GM21723 (cell line): ENCODE results near the gene RAB4A.
"Not testable (repeated sequence)": the region's sequence is repeated elsewhere in the genome, so short reads cannot be mapped to it uniquely, and the experiment has no call there.

ENCODE experiments used
- ATAC-seq: cut with Tn5 transposase; IDR thresholded peaks from one replicate; pipeline ENCODE4 v1.9.1; 2021; ENCODE audit warnings: mild to moderate bottlenecking, moderate library complexity; ENCODE audit not compliant: unreplicated experiment

RAB4A gene

DNA sequence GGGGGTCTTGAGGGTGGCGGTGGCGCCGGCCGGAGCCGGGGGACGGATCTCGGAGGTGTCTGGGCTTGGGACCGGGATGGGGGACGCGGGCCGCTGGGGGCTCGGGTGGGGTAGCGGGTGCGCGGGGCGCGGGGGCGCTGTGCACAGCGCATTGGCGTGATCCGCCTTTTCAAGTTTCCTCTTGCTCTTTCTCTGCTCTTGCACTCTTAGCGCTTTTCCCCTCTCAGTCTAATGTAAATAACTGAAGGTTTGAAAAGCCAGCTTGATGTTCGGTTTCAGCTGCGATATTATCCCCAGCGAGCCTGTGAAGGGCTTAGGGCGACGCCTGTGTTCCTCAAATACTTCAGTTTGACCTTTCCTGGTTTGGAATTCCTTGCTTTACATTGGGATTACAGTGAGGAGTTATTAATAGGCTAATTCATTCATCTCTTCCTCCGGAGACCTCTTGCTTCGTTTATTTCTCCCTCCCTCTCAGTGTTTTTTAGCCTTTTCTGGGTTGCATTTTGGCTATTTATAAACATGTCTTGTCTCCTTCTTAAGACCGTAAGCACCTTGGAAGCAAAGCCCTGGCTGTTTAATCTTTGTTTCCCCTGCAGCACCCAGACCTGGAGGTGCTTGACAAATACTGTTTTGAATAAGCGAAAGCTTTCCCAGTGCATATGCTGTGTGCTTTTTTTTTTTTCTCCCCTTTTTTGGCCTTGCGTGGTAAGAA lies 693 bp downstream of the RAB4A start:
- ATAC-seq = peak; percentile 61

DNA sequence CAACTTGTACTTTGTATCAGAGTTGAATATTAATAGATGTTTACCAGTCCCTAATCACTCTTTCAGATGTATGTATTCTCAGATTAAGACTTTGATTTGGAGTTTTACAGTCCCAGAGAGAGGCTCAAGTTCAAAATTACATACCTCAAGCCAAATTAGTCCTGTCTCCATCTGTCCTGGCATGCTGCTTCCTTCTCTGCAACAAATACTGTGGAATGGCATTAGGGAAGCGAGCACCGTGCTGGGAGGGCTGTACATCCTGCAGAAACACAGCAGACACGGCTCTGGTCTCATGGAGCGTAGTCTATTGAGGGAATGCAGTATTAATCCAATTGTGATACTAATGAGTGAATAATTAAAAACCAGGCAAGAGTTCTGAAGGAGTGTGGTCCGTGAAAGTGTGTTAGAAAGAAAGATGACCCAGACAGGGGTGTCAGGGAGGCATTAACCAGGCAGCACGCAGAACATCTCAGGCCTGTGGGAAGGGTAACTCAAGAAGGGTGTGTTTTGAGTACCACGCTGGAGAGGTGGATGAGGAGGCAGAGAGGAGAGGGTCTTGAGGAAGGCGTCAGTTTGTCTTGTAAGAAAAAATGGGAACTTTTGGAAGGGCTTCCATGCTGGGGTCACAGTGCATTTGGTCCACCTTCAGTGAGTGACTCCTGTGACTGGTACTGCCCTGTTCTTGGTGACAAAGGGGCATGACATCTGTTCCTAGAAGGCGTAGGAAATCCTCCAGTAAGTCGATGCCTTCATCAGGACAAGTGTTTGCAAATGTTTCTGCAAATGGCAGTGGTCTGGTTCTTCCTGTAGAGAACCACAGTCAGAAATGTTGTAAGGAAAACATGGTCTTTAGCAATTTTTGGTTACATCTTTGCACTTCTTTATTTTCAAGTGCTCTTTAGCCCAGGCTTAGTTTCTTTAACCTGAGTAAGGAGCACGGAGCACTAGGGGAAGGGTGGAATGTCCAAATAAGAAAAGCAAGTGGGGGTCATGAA lies 1.6 kb downstream of the RAB4A start:
- ATAC-seq = no peak

DNA sequence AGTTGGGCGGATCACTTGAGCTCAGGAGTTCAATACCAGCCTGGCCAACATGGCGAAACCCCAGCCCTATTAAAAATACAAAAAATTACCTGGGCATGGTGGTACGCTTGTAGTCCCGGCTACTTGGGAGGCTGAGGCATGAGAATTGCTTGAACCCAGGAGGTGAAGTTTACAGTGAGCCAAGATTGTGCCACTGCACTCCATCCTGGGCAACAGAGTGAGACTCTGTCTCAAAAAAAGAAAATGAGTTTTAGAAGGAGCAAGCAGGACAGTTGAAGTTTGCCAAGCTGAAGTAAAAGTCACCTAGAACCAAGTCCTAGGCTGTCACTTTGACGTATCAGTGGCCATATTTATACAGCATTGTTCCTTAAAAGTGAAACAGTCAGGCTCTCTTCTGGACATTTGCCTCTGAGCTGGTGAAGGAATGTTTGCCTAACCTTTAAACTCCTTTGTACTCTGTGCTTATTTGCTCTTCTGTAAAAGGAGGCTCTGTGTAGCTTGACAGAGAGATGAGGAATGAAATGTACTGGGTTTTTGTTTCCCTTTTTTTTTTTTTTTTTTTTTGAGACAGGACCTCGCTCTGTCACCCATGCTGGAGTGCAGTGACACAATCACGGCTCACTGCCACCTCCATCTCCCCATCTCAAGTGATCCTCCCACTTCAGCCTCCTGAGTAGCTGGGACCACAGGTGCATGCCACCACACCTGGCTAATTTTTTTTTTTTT lies 2.8 kb downstream of the RAB4A start:
- ATAC-seq = no peak

DNA sequence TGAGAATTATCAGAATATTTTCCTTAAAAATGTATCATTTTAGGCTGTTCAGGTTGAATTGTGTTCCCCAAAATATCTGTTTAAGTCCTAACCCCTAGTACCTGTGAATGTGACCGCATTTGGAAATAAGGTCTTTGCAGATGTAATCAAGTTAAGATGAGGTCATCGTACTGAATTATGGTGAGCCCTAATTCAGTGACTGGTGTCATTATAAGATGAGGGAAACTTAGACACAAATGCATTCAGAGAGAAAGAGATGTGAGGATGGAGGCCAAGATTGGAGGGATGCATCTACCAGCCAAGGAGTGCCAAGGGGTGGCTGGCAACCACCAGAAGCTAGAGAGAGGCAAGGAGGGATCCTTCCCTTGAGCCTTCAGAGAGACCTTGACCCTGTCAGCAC lies 4.1 kb downstream of the RAB4A start:
- ATAC-seq = no peak

DNA sequence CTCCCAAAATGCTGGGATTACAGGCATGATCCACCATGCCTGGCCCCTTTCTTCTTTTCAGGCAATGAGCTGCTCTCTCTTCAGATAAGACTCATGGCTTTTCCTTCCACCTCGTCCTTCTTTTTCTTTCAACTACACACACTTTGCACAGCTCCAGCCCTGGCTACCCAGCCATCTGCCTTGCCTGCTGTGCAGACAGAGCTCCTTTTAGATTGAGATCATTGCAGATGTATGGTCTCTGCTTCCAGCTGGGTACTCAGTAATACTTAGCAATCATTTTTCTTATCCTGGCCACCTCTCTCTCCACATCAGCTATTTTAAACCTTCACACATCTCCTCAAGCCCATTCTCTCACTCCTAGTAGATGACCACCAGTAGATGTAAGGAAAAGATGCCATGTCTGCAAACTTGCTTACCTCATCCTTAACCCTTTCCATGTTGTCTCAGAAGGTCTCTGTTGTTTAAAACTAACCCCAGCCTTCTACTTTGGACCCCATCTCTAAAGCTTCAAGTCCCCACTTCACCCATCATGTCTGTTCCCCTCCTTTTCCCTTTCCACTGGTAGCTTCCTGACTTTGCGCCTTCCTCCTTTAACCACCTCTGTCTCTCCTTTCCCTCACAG lies 7.3 kb downstream of the RAB4A start:
- no peak for ATAC-seq

DNA sequence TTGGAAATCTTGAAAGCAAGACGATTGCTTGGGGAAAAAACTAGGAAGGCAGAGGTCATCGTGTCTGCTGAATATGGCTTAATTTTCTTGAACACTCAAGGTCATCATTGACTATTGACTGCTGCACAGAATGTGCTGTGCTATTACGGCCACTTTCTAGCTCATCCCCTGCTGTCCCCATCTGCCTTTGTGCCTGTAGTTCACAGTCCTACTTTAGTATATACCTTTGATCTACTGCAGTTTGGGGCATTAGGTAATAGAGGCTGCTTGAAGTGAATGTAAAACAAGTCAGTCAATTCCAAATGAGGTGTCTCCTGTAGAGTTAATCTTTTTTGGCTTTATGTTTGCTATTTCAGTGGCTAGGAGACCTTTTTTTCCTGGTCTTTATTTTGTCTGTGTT lies 8.3 kb downstream of the RAB4A start:
- no peak for ATAC-seq

DNA sequence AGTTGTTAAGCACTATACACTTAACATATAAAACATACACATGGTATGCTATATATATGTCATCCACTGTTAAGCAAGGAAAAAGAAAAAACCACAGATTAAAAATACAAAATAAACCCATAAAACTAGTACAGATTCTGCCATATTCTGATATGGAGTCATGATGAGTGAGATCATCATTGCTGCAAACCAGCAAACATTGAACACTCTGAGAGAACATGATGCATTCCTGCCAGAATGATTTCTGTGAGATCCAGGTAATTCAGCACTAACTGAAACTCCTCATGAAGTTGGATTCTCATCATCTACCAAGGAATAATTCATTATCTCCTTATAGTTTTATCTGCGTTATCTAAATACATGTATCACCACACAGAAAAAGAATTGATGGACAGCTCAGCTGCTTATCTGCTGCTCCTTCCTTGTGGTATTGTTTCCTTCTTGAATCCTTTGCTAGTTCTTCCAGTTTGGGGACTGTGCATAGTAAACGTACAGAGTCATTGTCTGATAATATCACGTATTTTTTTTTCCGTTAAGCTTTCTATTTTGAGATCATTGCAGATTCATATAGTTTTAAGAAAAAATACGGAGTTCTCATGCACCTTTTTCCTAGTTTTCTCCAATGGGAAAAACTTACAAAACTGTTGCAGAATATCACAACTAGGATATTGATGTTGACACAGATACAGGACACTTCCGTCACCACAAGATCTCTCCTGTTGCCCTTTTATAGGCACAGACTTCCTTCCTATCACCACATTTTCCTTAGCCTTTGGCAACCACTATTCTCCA lies 9.3 kb downstream of the RAB4A start:
- no peak for ATAC-seq

DNA sequence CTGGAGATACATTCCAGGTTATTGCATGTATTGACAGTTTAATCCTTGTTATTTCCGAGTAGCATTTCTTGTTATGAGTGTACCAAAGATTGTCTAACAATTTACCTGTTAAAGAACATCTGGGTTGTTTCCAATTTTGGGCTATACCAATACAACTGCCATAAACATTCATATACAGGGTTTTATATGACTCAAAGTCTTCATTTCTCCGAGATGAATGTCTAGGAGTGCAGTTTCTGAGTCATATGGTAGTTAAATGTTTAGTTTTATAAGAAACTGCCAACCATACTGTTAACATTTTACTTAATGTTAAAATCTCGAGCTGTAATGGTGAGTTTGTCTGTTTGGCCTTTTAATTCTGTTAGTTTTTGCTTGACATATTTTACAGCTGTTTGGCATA lies 10.0 kb downstream of the RAB4A start:
- ATAC-seq = no peak

DNA sequence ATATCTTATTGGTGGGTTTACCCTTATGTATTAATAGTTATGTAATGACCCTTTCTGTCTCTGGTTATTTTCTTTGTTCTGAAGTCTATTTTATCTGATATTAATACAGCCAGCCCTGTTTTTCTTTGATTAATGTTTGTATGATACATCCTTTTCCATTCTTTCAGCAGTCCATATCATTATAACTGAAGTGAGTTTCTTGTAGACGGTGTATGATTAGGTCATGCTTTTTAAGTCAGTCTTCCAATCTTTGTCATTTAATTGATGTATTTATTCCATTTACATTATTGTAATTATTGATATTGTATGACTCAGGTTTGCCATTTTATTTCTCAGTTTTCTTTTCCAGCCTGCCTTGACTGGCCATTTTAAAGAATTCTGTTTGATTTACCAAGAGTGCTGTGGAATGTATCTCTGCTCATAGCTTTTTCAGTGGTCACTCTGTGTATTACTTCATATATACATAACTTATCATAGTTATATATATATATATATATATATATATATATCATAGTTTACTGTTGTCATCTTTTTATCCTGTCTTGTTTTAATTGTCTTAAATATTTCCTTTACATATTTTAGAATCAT lies 10.5 kb downstream of the RAB4A start:
- ATAC-seq = no peak

DNA sequence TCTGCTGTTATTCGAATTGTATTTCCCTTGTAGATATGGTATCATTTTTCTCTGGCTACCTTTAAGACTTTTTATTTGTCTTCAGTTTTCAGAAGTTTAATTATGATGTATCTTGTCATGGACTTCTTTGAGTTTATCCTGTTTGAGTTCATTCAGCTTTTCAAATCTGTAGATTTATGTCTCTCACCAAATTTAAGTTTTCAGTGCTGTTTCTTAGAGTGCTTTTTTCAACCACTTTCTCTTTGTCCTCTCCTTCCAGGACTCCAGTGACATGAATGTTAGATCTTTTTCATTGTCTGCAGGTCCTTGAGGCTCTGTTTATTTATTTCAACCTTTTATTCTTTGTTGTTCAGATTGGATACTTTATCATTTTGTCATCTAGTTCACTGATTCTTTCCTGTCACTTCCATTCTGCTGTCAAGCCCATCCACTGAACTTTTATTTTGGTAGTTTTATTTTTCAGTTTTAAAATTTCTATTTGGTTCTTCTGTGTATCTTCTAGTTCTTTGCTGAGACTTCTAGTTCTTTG lies 11.4 kb downstream of the RAB4A start:
- no peak for ATAC-seq

DNA sequence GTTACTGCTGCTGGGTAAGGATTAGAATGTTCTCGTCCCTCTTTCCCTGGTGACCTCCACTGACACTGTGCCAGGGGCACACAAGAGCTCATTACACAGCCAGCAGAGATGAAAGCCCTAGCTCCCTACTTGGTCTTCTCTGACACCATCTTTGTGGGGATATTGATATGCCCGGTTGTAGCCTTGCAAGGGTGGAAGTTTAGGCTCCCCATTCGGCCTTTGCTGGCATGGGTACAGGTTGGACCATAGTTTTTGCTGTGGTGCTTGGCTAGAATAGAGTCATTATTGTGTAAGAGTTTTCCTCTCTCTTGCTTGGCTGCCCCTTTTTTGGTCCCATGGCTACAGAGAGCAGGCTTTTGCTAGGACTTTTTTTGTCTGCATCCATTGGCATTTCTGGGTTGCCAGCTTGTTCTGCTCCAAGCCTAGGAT lies 12.3 kb downstream of the RAB4A start:
- ATAC-seq = no peak

DNA sequence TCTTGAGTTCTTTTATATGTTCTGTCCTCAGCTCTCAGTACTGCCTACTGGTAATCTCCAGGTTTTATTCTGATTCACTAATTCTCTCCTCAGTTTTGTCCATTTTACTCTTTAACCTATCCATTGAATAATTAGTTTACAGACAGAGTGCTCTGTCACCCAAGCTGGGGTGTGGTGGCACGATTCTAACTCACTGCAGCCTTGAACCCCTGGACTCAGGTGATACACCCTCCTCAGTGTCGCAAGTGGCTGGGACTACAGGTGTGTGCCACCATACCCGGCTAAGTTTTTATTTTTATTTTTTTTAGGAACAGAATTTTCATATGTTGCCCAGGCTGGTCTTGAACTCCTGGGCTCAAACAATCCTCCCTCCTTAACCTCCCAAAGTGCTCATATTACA lies 14.0 kb downstream of the RAB4A start:
- ATAC-seq = no peak

DNA sequence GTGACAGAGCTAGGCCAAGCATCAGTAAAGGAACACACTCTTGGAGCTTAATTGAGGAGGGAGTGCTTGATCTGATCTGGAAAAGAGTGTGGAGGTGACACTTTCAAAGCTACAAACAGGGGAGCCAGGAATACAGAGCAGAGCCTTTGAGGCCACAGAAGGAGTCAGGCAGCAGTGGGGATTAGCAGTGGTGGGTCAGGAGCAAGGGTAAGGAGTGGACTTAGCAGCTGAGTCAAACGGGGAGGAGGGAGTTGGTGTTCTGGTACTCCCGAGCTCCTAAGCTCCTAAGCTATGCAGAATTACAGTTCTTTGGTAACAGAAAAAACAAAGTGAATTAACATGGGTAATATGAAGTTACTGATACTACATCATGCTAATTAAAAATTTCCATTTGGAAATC lies 14.5 kb downstream of the RAB4A start:
- ATAC-seq = no peak

DNA sequence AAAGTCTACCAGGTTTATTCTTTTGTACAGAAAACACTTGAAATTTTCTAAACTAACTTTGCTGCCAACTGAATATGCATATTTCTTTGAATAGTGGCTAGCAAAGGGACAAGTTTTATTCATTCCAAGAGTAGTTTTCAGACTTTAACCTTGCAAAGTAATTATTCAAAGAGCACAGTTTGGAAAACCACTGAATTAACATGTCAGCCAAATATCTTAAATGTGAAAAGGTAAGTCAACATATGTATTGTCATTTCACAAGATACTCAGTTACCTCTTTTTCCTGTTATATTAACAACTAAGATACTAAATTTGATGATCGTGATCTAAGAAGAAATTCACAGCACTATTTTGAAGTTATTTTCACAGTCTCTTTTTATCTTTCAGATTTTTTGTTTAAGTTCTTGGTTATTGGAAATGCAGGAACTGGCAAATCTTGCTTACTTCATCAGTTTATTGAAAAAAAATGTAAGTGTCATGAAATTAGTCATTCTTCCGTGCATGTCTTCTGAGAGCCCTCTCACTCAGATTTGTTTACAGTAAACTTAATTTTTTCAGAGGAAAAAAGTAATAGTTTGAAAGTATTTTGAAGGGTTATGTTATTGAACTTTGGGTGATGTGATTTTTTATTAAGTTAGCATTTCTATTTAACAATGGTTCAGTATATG lies 15.3 kb downstream of the RAB4A start:
- ATAC-seq = no peak

DNA sequence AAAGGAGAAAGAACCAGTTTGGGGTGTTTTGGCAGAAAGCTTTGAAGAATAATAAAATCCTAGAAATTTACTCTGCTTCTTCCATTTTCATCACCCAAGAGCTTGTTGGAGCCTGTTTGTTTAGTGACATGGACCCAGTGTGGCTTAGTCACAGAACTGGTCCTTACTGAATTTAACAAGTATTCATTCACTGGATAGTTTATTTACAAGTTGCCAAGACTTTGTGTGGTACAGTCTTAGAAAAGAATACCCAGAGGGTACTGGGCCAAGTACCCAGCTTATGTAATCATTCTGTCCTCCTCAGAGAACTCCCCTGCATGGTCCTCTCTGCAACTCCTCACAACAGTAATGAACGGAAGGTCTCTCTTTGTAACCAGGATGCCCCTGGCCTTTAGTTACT lies 16.4 kb downstream of the RAB4A start:
- no peak for ATAC-seq

DNA sequence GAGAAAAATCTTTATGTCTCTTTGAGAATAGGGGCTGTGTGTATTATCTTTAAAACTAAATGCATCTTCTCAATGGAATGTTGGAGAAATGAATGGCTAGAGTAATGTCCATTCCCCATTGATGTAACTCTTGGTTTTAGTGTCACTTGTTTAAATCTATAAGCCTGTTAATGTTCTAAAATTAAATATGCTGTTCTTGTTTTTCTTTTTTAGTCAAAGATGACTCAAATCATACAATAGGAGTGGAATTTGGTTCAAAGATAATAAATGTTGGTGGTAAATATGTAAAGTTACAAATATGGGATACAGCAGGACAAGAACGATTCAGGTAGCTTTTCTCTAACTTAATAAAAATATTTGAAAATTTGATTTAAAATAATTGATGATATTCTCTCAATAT lies 17.6 kb downstream of the RAB4A start:
- no peak for ATAC-seq

DNA sequence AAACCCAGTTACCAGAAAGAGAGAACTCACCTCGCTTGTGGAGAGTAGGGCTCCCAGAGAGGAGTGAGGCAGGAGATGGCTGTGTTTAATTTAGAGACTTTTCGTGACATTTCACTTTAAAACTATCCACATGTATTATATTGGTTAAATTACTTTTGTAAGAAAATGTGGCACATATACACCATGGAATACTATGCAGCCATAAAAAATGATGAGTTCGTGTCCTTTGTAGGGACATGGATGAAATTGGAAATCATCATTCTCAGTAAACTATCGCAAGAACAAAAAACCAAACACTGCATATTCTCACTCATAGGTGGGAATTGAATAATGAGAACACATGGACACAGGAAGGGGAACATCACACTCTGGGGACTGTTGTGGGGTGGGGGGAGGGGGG lies 20.8 kb downstream of the RAB4A start:
- not testable (repeated sequence) for ATAC-seq

DNA sequence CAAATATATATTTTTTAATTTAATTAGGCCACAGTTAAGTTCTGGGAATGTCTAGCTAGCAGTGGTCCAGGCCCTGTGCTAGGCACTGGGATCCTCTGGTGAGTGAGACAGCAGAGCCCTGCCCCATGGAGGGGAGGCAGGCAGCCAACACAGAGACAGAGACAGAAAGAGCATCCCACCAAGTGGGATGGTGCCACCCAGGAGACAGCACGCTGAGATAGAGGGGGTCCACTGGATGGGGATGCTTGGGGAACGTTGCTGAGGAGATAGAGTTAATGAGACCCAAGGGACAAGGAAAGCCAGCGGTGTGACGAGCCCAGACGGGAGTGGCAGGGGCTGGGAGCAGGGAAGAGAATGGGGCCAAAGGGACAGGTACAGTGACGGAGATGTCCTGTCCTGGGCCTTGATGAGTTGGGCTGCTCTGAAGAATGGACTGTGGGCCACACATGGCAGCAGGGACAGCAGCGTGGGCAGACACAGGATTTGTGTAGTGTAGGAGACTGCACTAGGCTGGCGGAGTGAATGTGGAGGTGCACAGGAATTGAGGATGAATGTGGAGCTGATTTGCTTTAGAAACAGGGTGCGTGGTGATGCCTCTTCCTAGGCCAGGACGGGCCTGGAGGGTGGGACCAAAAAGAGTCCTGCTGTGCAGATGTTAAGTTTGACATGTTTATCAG lies 22.8 kb downstream of the RAB4A start:
- no peak for ATAC-seq
